SK-N-SH (cell line): ENCODE measurements around the gene PYGO1. TPM values are rescaled to one million over a fixed set of nuclear protein-coding genes. Genes with fewer than 3 reads are reported as not detected.
A peak's percentile ranks its signal among the peaks of the same experiment; 100 is the strongest.

Experiments used
- CTCF ChIA-PET: fragments of 300-600, 350-600 bp; formaldehyde crosslinking; extraction: SDS; loops from one replicate; lab custom pipeline; 2021; lab: Yijun Ruan, JAX
- POLR2A ChIA-PET: fragments of 350-600 bp; sonication (Branson Sonifier 250); formaldehyde crosslinking; extraction: SDS; loops from one replicate; lab custom pipeline; 2020; ENCODE audit warnings: antibody characterized with exemption, inconsistent platforms; lab: Yijun Ruan, JAX
- DNase-seq: peaks from one replicate; pipeline ENCODE4 v3.0.0; 2012
- H2AFZ ChIP-seq: fragments of 200-600 bp; sonication (generic); 2 replicates; pipeline ENCODE4 v1.8.1; 2016; ENCODE audit warnings: antibody characterized with exemption, mild to moderate bottlenecking, low read depth
- H3F3A ChIP-seq: fragments of 200-600 bp; sonication (generic); replicated peaks from 2 replicates; pipeline ENCODE3; 2016; ENCODE audit warnings: antibody characterized with exemption, mild to moderate bottlenecking; ENCODE audit not compliant: insufficient read depth
- H3K27ac ChIP-seq, 2 experiments: fragments of 200-500 bp in 1 of 2; fragments of 200-600 bp in 1 of 2; sonication (Bioruptor generic) in 1 of 2; sonication (generic), shearing (Covaris generic) in 1 of 2; 2 replicates each; pipeline versions ENCODE4 v1.5.1 to v1.6.1; 2014 to 2016; ENCODE audit warnings: low read depth in 2 of 2, inconsistent platforms in 1 of 2, low read length in 1 of 2, mild to moderate bottlenecking in 1 of 2, mixed read lengths in 1 of 2
- H3K27me3 ChIP-seq: fragments of 200-600 bp; sonication (generic), shearing (Covaris generic); 2 replicates; pipeline ENCODE4 v1.6.1; 2016; ENCODE audit warnings: mixed run types; ENCODE audit not compliant: insufficient read depth
- H3K36me3 ChIP-seq, 2 experiments: fragments of 200-500 bp in 1 of 2; fragments of 200-600 bp in 1 of 2; sonication (Bioruptor generic) in 1 of 2; sonication (generic) in 1 of 2; replicated peaks in 1 of 2; 2 replicates each; pipeline versions ENCODE3 to v1.5.1; 2014 to 2016; ENCODE audit warnings: low read length in 1 of 2, mild to moderate bottlenecking in 1 of 2; ENCODE audit not compliant: insufficient read depth in 2 of 2, control insufficient read depth in 1 of 2
- H3K4me1 ChIP-seq, 2 experiments: fragments of 200-500 bp in 1 of 2; fragments of 200-600 bp in 1 of 2; sonication (Bioruptor generic) in 1 of 2; sonication (generic), shearing (Covaris generic) in 1 of 2; 2 replicates each; pipeline versions ENCODE4 v1.5.1 to v1.6.1; 2014 to 2016; ENCODE audit warnings: low read depth in 1 of 2, low read length in 1 of 2, mixed run types in 1 of 2; ENCODE audit not compliant: insufficient read depth in 2 of 2, control insufficient read depth in 1 of 2
- H3K4me2 ChIP-seq: fragments of 200-600 bp; sonication (generic), shearing (Covaris generic); 2 replicates; pipeline ENCODE4 v1.6.1; 2017; ENCODE audit warnings: mixed run types
- H3K4me3 ChIP-seq, 2 experiments: fragments of 200-500 bp in 1 of 2; fragments of 200-600 bp in 1 of 2; sonication (Bioruptor generic) in 1 of 2; sonication (generic), shearing (Covaris generic) in 1 of 2; 2 replicates each; pipeline versions ENCODE4 v1.5.1 to v1.8.1; 2014 to 2016; ENCODE audit warnings: low read depth in 2 of 2, inconsistent platforms in 1 of 2, low read length in 1 of 2, mild to moderate bottlenecking in 1 of 2, mixed read lengths in 1 of 2, moderate library complexity in 1 of 2
- H3K79me2 ChIP-seq: fragments of 200-600 bp; sonication (generic); 2 replicates; pipeline ENCODE4 v1.8.1; 2017; ENCODE audit warnings: mild to moderate bottlenecking; ENCODE audit not compliant: insufficient read depth
- H3K9ac ChIP-seq: fragments of 200-600 bp; sonication (generic); 2 replicates; pipeline ENCODE4 v1.6.1; 2017; ENCODE audit warnings: mixed run types
- H3K9me2 ChIP-seq: fragments of 200-600 bp; sonication (generic); 2 replicates; pipeline ENCODE4 v1.6.1; 2017; ENCODE audit warnings: mixed run types
- H3K9me3 ChIP-seq: fragments of 200-600 bp; sonication (generic); 2 replicates; pipeline ENCODE4 v1.6.1; 2017; ENCODE audit warnings: mixed run types, mild to moderate bottlenecking, moderate library complexity
- H4K20me1 ChIP-seq: fragments of 200-600 bp; sonication (generic); 2 replicates; pipeline ENCODE4 v1.6.1; 2017; ENCODE audit warnings: mild to moderate bottlenecking, mixed run types; ENCODE audit not compliant: insufficient read depth
- EP300 ChIP-seq, 2 experiments: IDR thresholded peaks; 2 replicates each; pipeline versions ENCODE4 v1.4.0 to v1.6.1; 2012; ENCODE audit warnings: borderline replicate concordance in 1 of 2, low read depth in 1 of 2, low read length in 1 of 2
- FOSL2 ChIP-seq: IDR thresholded peaks from 2 replicates; pipeline ENCODE4 v1.4.0; 2012; ENCODE audit warnings: low read depth, mild to moderate bottlenecking, moderate library complexity, borderline replicate concordance
- FOXJ3 ChIP-seq: sonication (generic); formaldehyde crosslinking; IDR thresholded peaks from 2 replicates; pipeline ENCODE4 v1.5.1; 2020; ENCODE audit warnings: mild to moderate bottlenecking, missing genetic modification reagents
- FOXM1 ChIP-seq: IDR thresholded peaks from 2 replicates; pipeline ENCODE4 v1.4.0; 2012; ENCODE audit warnings: low read depth, mild to moderate bottlenecking
- GABPA ChIP-seq: IDR thresholded peaks from 2 replicates; pipeline ENCODE4 v1.4.0; 2012; ENCODE audit warnings: low read depth, mild to moderate bottlenecking
- GATA2 ChIP-seq: sonication (generic); formaldehyde crosslinking; IDR thresholded peaks from 2 replicates; pipeline ENCODE4 v1.5.0; 2020; ENCODE audit warnings: mild to moderate bottlenecking, missing genetic modification reagents
- JUND ChIP-seq: IDR thresholded peaks from 2 replicates; pipeline ENCODE4 v1.4.0; 2012
- MEF2A ChIP-seq: IDR thresholded peaks from 2 replicates; pipeline ENCODE4 v1.4.0; 2012; ENCODE audit warnings: low read depth, borderline replicate concordance
- MXI1 ChIP-seq: IDR thresholded peaks from 2 replicates; pipeline ENCODE4 v1.6.1; 2012; ENCODE audit warnings: mild to moderate bottlenecking, low read depth, low read length, improper control_type of control experiment
- POLR2AphosphoS5 ChIP-seq: IDR thresholded peaks from 2 replicates; pipeline ENCODE4 v1.6.1; 2012; ENCODE audit warnings: low read depth, low read length
- RCOR1 ChIP-seq: fragments of 150-350 bp; IDR thresholded peaks from 2 replicates; pipeline ENCODE4 v1.6.1; 2017; ENCODE audit warnings: antibody characterized with exemption, low read length
- RXRA ChIP-seq: IDR thresholded peaks from 2 replicates; pipeline ENCODE4 v1.4.0; 2012; ENCODE audit warnings: low read depth, mild to moderate bottlenecking, borderline replicate concordance
- SIN3A ChIP-seq: IDR thresholded peaks from 2 replicates; pipeline ENCODE4 v1.6.1; 2012; ENCODE audit warnings: low read depth, mild to moderate bottlenecking, low read length, moderate library complexity, borderline replicate concordance
- TAF1 ChIP-seq: IDR thresholded peaks from 2 replicates; pipeline ENCODE4 v1.6.1; 2012; ENCODE audit warnings: low read depth, mild to moderate bottlenecking, low read length, moderate library complexity, borderline replicate concordance
- YY1 ChIP-seq: IDR thresholded peaks from 2 replicates; pipeline ENCODE4 v1.4.0; 2012; ENCODE audit warnings: low read depth, mild to moderate bottlenecking
- WGBS: methylation state at CpG from one replicate; pipeline ENCODE4 v1.1.6; 2017; ENCODE audit warnings: low lambda C conversion rate; 5-methylcytosine and 5-hydroxymethylcytosine counted together
- polyA plus RNA-seq, 3 experiments: library from polyadenylated mRNA; depleted of rRNA; stranded (reverse); fragments of >200 nt; gene quantifications; 2 replicates each; pipeline ENCODE4 v1.2.3, GENCODE V29; 2012
- TF ChIP-seq, protein P1 (sequence below): IDR thresholded peaks from 2 replicates; pipeline ENCODE4 v1.4.0; 2012; ENCODE audit warnings: low read depth, borderline replicate concordance
- TF ChIP-seq, protein P2 (sequence below): IDR thresholded peaks from 2 replicates; pipeline ENCODE4 v1.4.0; 2012; ENCODE audit warnings: low read depth
- TF ChIP-seq, protein P3 (sequence below): fragments of 200-600 bp; sonication (generic); IDR thresholded peaks from 2 replicates; pipeline ENCODE4 v1.6.1; 2017; ENCODE audit warnings: antibody characterized with exemption, mild to moderate bottlenecking, moderate library complexity
- TF ChIP-seq, protein P4 (sequence below): IDR thresholded peaks from 2 replicates; pipeline ENCODE4; 2012
- TF ChIP-seq, protein P5 (sequence below): IDR thresholded peaks from 2 replicates; pipeline ENCODE4 v1.4.0; 2012; ENCODE audit warnings: low read depth, borderline replicate concordance

Gene PYGO1
- polyA plus RNA-seq, 1 of the 3 experiments (the other 2 are of a cell fraction): 2.3 TPM

DNA sequence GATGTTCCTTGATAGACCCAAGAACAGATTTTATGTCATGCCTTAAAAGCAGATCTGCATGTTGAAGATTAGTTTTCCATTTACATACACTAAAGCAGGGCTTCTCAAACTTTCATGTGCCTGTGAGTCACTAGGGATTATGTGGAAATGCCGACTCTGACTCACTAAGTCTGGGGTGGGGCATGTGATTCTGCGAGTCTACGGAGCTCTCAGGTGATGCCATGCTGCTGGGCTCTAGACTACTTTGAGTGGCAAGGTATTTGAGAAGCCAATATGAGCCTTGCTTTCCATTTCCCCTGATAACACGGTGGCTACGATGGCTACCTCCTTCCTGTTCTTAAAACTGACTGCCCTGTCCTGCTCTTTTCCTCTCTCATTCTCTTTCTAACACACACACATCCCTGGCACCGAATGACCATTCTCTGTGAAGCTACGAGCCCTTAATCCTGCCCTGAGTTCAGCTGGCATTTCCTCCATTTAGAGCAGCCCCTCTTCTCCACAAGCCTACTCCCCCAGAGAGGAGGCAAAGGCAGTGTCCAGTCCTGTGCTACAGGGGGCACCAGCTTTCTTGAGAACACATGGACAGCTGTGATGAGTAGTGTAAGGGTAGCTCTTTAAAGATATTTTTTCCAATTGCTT lies 39.7 kb upstream of the PYGO1 start:
- CTCF ChIA-PET: interaction anchor here (1.0 to 1.3 kb wide), 3 partner anchors 14 to 109 kb away, joined by 3 to 6 read pairs (median 4); no protein-coding TSS in a partner anchor
- DNase-seq: no peak
- Histone ChIP-seq H4K20me1 (no peaks in the 10 kb centered on the region), H3K4me3 (no peak overlapping the region), H3K9me3 (no peaks in the 10 kb centered on the region), H3K9me2 (no peaks in the 10 kb centered on the region), H3K4me2 (peak overlapping the region; percentile 58; the same call in 1 of the 2 replicates), H2AFZ (peak overlapping the region; percentile 58; the same call in 1 of the 2 replicates), H3K9ac (no peak overlapping the region), H3F3A (peaks cover 12% of the 10 kb centered on the region), H3K79me2 (no peaks in the 10 kb centered on the region), H3K4me1 (0 out of 4 replicates have a peak, but pooled peaks cover 0 to 7% of the 10 kb centered on the region in 2 experiments), H3K27ac (peak overlapping the region; percentile 23 to 51; a peak in 3 of 4 replicates), H3K36me3 (peaks cover 5 to 14% of the 10 kb centered on the region in 2 experiments), H3K27me3 (no peaks in the 10 kb centered on the region)
- POLR2A ChIA-PET: no interaction called here
- TF ChIP-seq GABPA: no peak
- TF ChIP-seq, protein P1, sequence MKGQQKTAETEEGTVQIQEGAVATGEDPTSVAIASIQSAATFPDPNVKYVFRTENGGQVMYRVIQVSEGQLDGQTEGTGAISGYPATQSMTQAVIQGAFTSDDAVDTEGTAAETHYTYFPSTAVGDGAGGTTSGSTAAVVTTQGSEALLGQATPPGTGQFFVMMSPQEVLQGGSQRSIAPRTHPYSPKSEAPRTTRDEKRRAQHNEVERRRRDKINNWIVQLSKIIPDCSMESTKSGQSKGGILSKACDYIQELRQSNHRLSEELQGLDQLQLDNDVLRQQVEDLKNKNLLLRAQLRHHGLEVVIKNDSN: peak; percentile 21; the same call in 1 of the 2 replicates
- no peak for TF ChIP-seq EP300 (IDR thresholded peaks at IDR 0.05; ENCODE audit: borderline replicate concordance in 1 of 2, low read depth in 1 of 2, low read length in 1 of 2)
- no peak for TF ChIP-seq GATA2 (CRISPR knock-in tag)
- no peak for TF ChIP-seq SIN3A
- TF ChIP-seq RCOR1: no peak
- TF ChIP-seq MXI1: no peak
- TF ChIP-seq POLR2AphosphoS5: no peak
- no peak for TF ChIP-seq FOXM1
- TF ChIP-seq, protein P2, sequence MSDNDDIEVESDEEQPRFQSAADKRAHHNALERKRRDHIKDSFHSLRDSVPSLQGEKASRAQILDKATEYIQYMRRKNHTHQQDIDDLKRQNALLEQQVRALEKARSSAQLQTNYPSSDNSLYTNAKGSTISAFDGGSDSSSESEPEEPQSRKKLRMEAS: peak; percentile 52; the same call in 1 of the 2 replicates
- TF ChIP-seq RXRA: no peak
- no peak for TF ChIP-seq FOXJ3 (CRISPR knock-in tag)
- TF ChIP-seq, protein P3, sequence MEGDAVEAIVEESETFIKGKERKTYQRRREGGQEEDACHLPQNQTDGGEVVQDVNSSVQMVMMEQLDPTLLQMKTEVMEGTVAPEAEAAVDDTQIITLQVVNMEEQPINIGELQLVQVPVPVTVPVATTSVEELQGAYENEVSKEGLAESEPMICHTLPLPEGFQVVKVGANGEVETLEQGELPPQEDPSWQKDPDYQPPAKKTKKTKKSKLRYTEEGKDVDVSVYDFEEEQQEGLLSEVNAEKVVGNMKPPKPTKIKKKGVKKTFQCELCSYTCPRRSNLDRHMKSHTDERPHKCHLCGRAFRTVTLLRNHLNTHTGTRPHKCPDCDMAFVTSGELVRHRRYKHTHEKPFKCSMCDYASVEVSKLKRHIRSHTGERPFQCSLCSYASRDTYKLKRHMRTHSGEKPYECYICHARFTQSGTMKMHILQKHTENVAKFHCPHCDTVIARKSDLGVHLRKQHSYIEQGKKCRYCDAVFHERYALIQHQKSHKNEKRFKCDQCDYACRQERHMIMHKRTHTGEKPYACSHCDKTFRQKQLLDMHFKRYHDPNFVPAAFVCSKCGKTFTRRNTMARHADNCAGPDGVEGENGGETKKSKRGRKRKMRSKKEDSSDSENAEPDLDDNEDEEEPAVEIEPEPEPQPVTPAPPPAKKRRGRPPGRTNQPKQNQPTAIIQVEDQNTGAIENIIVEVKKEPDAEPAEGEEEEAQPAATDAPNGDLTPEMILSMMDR: peak; percentile 32
- no peak for TF ChIP-seq MEF2A
- TF ChIP-seq, protein P4, sequence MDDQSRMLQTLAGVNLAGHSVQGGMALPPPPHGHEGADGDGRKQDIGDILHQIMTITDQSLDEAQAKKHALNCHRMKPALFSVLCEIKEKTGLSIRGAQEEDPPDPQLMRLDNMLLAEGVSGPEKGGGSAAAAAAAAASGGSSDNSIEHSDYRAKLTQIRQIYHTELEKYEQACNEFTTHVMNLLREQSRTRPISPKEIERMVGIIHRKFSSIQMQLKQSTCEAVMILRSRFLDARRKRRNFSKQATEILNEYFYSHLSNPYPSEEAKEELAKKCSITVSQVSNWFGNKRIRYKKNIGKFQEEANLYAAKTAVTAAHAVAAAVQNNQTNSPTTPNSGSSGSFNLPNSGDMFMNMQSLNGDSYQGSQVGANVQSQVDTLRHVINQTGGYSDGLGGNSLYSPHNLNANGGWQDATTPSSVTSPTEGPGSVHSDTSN: no peak
- no peak for TF ChIP-seq TAF1
- TF ChIP-seq JUND: peak; percentile 55
- peak; percentile 75; the same call in 1 of the 2 replicates for TF ChIP-seq FOSL2
- TF ChIP-seq, protein P5, sequence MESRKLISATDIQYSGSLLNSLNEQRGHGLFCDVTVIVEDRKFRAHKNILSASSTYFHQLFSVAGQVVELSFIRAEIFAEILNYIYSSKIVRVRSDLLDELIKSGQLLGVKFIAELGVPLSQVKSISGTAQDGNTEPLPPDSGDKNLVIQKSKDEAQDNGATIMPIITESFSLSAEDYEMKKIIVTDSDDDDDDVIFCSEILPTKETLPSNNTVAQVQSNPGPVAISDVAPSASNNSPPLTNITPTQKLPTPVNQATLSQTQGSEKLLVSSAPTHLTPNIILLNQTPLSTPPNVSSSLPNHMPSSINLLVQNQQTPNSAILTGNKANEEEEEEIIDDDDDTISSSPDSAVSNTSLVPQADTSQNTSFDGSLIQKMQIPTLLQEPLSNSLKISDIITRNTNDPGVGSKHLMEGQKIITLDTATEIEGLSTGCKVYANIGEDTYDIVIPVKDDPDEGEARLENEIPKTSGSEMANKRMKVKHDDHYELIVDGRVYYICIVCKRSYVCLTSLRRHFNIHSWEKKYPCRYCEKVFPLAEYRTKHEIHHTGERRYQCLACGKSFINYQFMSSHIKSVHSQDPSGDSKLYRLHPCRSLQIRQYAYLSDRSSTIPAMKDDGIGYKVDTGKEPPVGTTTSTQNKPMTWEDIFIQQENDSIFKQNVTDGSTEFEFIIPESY: no peak
- TF ChIP-seq YY1: no peak
- WGBS: 45% methylated on average over 7 of the region's 7 CpGs
